Ramos (cell line): Measurements from ENCODE around the gene SWSAP1.
"Not testable (repeated sequence)": the region's sequence is repeated elsewhere in the genome, so short reads cannot be mapped to it uniquely, and the experiment has no call there.

ENCODE experiments used
- in situ Hi-C: fragments of 300-500 bp; cut with MboI; formaldehyde crosslinking; loops from one replicate; pipeline ENCODE4 v1.14.3; 2022; ENCODE audit warnings: low sequenced_read_pairs; ENCODE audit not compliant: unreplicated experiment

The SWSAP1 gene, protein sequence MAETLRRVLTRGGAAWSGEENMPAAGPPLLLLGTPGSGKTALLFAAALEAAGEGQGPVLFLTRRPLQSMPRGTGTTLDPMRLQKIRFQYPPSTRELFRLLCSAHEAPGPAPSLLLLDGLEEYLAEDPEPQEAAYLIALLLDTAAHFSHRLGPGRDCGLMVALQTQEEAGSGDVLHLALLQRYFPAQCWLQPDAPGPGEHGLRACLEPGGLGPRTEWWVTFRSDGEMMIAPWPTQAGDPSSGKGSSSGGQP

DNA sequence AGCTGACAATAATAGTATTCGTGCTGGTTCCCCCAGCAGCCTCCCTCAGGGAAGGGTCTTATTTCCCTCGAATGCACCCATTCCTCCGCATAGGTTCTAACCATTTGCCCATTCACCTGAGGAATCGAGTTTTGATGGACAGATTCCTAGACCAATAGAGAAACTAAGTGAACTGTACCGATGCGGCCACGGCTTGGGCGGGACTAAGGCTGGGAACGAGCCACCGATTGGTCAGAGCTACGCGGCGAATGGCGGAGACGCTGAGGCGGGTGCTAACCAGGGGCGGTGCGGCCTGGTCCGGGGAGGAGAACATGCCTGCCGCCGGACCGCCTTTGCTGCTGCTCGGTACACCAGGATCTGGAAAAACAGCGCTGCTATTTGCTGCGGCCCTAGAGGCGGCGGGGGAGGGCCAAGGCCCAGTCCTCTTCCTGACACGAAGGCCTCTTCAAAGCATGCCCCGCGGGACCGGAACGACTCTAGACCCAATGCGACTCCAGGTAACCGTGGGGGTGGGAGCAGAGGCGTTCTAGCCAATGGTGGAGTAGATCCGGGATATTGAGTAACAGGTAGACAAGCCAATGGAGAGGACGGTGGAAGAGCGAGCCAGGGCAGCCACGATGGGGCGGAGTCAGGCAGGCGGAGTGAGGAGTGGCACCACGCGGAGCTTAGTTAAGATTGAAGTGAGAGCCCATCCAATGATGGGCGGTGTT is at the start of gene SWSAP1:
SWSAP1 (plus strand) TSS at position 234 of the 710 bp plus-strand sequence; CDS start at position 249, 15 bp downstream.
- in situ Hi-C loops = no loop called here

DNA sequence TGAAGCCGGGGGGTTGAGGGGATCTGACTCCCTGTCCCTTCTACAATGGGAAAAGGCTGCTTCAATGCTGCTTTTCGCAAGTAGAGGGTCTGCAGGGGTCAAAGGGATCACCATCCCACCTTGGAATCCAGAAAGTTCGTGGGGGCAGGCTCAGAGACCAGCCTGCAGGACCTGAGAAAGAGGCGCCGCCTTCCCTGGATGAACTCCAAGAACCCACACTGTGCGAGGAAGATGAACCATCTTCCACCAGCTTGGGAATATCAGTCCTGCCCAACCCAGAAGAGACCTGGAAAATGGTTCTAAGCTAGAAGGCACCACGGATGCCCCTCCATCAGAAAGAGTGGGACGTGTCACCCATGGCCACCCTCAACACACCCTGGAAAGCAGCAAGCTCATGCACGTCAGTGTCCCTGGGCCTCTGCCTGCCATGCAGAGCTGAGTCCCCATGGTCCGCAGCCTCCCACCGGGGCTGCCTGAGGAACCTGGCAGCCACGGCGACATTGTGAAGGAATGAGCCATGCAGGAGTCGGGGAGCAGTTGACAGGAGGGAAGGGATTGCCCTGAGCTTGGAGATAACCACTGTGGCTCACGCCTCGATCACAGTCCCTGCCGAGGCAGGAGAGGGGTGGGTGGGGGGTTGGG is 49.6 kb upstream of the SWSAP1 start:
- in situ Hi-C loops = no loop called here

DNA sequence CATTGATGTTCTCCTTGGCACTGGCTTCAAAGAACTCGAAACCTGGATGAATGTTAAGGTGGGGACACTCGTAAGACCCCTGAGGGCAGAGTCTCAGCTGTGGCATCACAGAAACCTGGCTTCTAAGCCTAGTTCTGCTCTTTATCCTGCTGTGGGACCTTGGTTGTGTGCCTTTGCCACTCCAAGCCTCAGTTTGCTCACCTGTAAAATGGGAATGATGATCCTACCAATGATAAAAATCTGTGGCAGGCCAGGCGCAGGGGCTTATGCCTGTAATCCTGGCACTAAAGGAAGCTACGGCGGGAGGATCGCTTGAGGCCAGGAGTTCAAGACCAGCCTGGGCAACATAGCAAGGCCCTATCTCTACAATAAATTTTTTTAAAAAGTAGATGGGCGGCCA is 48.9 kb upstream of the SWSAP1 start:
- in situ Hi-C loops = no loop called here

DNA sequence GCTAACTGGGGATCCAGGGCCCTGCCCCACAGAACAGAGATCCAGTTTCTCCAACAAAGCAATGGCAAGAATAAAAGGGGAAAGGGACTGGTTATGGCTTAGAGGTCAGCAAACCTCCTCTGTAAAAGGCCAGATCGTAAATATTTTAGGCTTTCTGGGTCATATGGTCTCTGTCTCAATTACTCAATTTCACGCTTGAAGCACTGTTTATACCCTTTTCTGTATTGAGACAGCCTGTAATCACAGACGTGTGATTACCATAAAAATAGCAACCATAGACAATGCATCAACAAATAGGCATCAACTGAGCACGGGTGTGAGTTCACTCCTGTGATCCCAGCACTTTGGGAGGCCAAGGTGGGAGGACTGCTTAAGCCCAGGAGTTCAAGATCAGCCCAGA is 44.3 kb upstream of the SWSAP1 start:
- in situ Hi-C loops = no loop called here

DNA sequence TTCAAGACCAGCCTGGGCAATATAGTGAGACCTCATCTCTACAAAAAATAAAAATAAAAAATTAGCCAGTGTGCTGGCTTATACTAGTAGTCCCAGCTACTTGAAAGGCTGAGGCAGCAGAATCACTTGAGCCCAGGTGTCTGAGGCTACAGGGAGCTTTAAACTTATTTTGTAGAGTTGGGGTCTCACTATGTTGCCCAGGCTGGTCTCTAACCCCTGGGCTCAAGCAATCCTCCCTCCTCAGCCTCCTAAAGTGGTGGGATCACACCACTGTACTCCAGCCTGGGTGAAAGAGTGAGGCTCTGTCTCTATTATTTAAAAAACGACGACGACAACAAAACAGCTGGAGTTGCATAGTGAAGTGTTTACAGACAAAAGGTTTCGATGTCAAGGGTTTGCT is 43.0 kb upstream of the SWSAP1 start:
- in situ Hi-C loops = no loop called here

DNA sequence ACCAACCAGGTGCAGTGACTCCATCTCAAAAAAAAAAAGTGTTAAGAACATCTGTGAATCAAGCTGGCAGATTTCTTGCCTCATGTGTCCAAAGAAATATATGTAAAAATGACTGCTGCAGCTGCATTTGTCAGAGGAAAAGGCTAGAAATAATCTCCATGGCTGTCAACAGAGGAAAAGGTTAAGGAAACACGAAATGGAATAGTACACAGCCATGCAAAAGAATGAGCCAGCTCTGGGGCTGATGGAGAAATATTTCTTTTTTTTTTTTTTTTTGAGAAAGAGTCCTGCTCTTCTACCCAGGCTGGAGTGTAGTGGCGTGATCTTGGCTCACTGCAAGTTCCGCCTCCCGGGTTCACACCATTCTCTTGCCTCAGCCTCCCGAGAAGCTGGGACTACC is 41.6 kb upstream of the SWSAP1 start:
- in situ Hi-C loops = no loop called here

DNA sequence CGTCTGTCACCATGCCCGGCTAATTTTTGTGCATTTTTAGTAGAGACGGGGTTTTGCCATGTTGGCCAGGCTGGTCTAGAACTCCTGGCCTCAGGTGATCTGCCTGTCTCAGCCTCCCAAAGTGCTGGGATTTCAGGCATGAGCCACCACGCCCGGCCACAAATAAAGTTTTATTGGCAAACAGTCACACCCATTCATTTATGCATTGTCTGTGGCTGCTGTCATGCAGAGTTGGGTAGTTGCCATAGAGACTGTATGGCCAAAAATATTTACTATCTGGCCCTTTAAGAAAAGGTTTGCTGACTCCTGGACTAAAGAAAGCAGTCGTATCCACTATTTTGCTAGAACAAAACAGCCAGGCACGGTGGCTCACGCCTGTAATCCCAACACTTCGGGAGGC is 40.6 kb upstream of the SWSAP1 start:
- in situ Hi-C loops = not testable (repeated sequence)

DNA sequence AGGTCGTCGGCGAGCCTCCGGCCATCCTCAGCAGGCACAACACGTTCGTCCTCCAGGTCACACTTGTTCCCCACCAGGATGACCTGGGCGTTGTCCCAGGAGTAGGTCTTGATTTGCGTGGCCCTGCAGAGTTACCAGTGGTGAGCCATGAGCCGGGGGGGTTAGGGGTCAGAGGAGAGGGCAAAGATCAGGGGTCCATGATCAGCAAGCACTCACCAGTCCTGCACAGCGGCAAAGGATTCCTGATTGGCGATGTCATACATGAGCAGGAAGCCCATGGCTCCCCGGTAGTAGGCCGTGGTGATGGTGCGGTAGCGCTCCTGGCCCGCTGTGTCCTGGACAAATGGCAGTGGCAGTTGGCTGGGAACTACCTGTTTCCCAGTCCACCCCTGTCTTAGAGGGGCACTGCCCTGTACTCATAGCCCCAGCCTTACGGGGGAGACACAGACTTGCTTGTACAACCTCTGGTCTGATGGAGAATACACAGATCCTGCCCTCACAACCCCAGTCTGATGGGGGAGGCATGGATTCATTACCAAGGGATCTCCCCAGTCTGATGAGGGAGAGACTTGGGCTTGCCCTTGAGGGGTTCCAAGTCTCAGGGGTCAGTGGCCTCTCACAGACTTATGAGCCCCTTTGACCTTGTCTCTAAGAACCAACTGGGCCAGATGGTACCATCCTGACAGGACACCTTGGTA is 38.9 kb upstream of the SWSAP1 start:
- in situ Hi-C loops = no loop called here

DNA sequence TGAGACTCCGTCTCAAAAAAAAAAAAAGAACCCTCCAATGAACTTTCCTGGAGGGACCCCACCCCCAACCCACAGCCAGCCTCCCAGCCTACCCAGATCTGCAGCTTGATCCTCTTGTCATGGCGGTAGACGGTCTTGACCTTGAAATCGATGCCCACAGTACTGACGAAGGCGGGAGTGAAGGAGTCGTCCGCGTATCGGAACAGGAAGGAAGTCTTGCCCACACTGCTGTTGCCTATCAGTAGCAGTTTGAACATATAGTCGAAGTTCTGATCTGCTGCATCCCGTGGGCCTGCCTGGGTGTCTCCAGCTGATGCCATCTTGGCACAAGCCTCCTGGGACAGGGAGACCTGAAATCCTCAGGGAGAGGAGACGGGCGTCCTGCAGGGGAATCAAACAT is 37.4 kb upstream of the SWSAP1 start:
- in situ Hi-C loops = no loop called here

DNA sequence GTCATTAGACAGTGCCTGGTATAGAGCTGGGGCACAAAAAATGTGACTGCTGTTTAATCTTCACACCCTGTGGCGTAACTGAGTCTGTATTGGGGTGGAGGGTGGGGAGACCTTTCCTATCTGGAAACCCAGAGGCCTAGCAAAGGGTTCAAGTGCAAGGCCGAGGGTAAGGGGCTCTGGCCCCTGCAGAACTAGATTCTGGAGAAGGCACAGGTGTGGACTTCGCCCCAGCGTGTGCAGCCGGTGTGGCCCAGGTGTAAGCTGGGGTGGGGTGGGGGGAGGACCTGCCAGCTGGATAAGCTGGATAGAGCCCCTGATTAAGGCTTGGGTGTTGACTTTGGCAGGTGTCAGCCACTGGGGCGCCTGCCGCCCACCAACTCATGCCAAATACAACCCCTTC is 36.3 kb upstream of the SWSAP1 start:
- in situ Hi-C loops = no loop called here

DNA sequence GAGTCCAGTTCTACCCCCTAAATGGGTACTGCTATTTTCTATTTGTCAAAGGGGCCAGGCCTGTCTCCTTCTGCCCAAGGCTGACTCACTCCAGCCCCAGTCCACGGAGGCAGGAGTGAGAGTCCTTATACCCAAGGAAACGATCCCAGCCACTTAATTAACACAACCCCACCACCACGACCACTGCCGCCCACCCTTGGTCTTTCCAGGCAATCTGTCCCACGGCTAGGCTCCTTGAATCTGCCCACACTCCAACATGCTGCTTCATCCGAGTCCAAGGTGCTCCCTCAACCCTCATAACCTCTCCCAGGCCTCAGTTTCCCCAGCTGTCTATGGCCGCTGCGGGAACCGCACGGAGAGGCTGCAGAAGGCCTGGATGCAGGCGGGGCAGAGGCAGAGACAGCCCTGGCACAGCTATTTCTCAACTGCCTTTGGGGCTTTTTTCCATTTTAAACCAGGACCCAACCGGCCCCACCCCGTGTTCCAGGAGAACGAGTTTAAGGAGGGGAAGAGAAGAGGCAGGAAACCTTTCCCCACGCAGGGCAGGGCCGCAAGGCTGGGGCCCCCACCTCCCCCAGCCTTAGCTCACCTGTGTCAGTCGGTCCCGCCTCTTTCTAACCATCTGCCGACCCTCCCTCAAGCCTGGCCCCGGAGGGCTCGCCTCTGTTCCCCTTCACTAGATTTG is 35.8 kb upstream of the SWSAP1 start:
- in situ Hi-C loops = no loop called here

DNA sequence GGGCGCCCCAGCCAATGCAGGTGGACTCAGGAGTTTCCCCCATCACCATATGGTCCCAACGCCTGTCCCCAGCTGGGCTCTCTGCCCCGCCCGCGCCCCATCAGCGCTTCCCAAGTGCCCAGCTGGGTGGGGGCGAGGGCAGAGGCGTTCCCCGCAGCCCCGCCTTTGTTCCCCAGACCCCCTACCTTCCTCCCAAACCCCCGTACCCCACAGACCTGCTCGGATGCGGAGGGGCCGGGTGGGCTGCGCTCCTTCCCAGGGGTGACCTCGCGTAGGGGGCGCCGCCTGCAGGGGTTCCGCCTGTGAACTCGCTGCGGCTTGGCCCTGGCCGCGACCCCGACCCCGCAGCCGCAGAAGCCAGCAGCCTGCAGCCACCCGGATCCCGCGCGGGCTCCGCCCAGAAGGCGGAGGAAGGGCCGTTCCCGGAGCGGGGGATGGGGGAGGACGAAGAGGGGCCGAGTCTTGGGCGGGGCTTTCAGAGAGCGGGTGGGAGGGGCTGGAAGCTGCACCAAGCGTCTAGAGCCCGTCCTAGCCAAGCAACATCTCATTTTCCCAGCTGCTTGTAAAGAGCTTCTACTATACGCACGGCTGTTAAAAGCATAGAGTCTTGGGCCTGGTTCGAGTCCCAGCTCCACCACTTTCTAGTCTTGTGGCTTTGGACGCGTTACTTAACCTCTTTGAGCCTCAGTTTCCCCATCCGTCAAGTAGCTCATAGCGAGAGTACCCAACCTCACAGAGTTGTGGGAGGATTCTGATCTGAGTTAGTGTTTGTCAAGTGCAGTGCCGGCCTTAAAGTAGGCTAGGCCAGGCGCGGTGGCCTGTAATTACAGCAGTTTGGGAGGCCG is 35.0 kb upstream of the SWSAP1 start, which contains the start of gene RAB3D:
RAB3D (minus strand) TSS at position 404 of the 845 bp plus-strand sequence. CDS start 2,258 bp downstream, outside the sequence.
- in situ Hi-C loops = no loop called here

DNA sequence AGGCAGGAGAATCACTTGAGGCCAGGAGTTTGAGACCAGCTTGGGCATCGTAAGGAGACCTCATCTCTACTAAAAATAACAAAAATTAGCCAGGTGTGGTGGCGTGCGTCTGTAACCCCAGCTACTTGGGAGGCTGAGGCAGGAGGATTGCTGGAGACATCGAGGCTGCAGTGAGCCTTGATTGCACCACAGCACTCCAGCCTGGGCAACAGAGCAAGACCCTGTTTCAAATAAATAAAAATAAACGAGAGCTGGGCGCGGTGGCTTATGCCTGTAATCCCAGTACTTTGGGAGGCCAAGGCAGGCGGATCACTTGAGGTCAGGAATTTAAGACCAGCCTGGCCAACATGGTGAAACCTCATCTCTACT is 34.4 kb upstream of the SWSAP1 start:
- in situ Hi-C loops = not testable (repeated sequence)

DNA sequence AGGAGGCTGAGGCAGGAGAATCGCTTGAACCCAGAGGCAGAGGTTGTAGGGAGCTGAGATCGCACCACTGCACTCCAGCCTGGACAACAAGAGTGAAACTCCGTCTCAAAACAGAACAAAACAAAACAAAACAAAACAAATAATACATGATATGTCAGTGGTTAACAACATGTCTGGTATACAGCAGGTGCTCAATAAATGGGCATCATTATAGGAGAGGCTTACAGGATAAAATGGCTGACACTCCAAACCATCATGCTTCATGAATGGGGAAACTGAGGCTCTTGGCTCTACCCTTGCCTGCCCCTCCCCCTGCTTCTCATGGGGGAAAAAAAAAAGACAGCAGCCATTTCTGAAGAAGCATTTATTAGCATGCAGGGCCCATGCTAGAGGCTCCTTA is 32.0 kb upstream of the SWSAP1 start:
- in situ Hi-C loops = no loop called here

DNA sequence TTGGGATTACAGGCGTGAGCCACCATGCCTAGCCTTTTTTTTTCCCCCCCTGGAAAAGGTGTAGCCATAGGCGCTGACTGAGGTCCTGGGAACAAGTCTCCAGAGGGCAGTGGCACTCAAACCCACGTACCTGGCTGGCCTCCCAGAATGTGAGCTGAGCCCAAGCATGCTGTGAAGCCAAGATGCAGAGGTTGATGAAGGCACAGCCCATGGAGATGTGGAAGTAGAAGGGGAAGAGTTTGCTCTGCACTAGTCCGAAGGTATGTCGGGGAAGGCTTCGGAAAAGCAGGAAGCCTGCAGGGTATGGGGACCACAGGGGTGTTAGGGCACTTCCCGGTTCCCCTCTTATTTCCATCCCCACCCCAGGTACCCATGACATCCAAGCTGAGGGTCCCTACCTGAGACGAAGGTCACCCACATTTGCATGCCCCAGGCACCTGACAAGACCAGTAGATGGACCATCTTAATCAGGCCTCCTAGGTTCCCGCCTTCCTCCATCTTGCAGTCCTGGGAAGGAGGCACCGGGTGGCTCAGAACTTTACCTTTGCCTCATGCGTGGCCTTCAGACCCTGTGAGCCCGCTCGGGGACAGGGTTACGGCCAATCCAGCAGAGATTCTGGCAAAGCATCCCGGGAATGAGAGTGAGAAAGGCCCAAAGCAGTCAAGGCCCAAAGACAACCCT is 29.2 kb upstream of the SWSAP1 start:
- in situ Hi-C loops = no loop called here

DNA sequence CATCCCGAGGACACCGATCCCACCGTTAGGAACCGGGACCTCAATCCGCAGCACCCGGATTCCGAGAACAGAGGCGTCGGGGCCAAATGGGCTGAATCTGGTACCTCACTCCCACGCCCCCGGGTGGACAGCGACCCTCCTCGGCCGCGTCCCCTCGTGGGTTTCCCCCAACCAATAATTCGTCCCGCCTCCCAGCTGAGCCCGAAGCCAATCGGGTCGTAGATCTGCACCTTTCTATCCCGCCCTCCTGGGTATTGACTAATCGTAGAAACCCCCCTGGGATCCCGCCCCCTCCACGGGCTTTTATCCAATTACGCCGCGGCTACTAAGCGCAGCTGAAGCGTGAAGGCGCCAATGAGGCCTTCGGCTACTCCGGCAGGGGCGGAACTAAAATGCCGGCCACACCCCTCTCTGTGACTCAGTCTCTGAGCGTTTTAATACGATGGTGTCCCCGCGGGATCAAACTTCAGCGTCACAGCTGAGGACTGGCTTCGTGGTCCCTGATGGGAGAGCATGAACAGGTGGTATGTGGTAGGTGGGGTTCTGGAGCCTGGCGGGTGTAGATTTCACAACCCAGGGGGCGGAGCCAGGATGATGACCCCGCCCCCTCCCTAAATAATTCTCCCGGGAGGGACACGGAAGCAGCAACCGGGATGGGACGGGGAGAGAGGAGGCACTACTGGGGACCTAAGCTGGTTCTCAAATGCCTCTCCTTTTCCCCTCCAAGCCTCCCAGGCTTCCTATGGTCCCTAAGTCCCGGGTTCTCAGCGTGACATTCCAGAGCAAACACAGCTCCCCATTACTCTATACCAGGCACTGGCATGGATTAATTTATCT is 28.1 kb upstream of the SWSAP1 start, which contains the start of the genes CCDC159 and TMEM205:
CCDC159 (plus strand) TSS at position 416 of the 837 bp plus-strand sequence; CDS start at position 504, 88 bp downstream.
TMEM205 (minus strand) TSS at position 165 of the 837 bp plus-strand sequence. CDS start 649 bp downstream, outside the sequence.
- in situ Hi-C loops = no loop called here

DNA sequence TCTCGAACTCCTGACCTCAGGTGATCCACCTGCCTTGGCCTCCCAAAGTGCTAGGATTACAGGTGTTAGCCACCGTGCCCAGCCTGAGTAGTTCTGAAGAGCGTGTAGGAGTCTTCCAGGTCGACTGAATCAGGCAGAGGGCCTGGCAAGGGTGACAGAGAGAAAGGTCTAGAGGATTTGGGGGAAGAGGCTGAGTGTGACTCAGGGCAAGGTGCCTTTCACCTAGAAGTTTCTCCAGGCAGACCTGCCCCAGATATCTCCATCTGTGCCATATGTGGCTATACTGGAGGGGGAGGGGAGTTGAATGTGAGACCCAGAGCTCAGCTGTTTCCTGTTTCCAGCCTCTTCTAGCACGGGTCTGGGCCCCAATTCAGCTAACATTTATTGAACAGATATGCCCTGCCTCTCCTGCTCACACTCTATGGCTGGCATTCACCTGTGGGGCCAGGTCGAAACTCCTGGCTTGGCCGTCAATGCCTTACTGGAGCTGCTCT is 26.9 kb upstream of the SWSAP1 start:
- in situ Hi-C loops = no loop called here

DNA sequence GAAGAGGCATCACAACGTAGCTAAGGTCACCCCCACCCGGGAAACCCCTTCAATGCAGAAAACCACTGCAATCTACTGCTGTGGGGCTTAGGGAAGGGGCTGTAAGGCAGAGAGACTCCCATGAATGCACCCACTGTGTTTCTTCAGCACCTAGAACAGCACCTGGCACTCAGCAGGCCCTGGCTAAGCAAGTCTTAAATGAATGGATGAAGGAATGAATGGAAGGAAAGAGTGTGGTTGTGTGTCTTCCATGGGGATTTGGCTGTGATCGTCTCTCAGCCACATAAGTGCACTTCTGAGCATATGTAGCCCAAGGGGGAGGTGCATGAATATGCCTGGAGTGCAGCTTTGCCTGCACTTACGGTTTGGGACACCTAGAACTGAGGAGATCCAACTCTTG is 25.3 kb upstream of the SWSAP1 start:
- in situ Hi-C loops = no loop called here
